GM19043 (cell line): ENCODE results near the gene TTC23.

Source experiments
- ATAC-seq: cut with Tn5 transposase; IDR thresholded peaks from one replicate; pipeline ENCODE4 v1.9.1; 2021; ENCODE audit warnings: low read depth; ENCODE audit not compliant: unreplicated experiment

Gene TTC23

GRCh38 chr15:99165956-99166689 is 83.3 kb downstream of the TTC23 start:
- no peak for ATAC-seq

GRCh38 chr15:99165020-99165790 is 84.2 kb downstream of the TTC23 start:
- ATAC-seq, result no peak

GRCh38 chr15:99164119-99164518 is 85.3 kb downstream of the TTC23 start:
- ATAC-seq, result no peak

GRCh38 chr15:99163271-99164062 is 85.9 kb downstream of the TTC23 start:
- no peak for ATAC-seq

GRCh38 chr15:99158626-99159412 is 90.6 kb downstream of the TTC23 start:
- no peak for ATAC-seq

- no peak for ATAC-seq
Observed at GRCh38 chr15:99157456-99157855, 91.9 kb downstream of the TTC23 start.

GRCh38 chr15:99155961-99156443 is 93.4 kb downstream of the TTC23 start:
- no peak for ATAC-seq

- no peak for ATAC-seq
Observed at GRCh38 chr15:99154271-99154670, 95.1 kb downstream of the TTC23 start.

- ATAC-seq, result no peak
Observed at GRCh38 chr15:99153026-99153535, 96.3 kb downstream of the TTC23 start.

GRCh38 chr15:99151156-99151555 is 98.2 kb downstream of the TTC23 start:
- no peak for ATAC-seq

GRCh38 chr15:99149366-99149765 is 100.0 kb downstream of the TTC23 start:
- no peak for ATAC-seq

- ATAC-seq, result no peak
Observed at GRCh38 chr15:99148851-99149276, 100.5 kb downstream of the TTC23 start.

- no peak for ATAC-seq
Observed at GRCh38 chr15:99146661-99147060, 102.7 kb downstream of the TTC23 start.

- no peak for ATAC-seq
Observed at GRCh38 chr15:99145778-99146177, 103.6 kb downstream of the TTC23 start.

GRCh38 chr15:99145005-99145404 is 104.4 kb downstream of the TTC23 start:
- ATAC-seq, result no peak

GRCh38 chr15:99143655-99144610 is 105.4 kb downstream of the TTC23 start:
- no peak for ATAC-seq

GRCh38 chr15:99143242-99143641 is 106.1 kb downstream of the TTC23 start:
- no peak for ATAC-seq

- no peak for ATAC-seq
Observed at GRCh38 chr15:99142562-99142961, 106.8 kb downstream of the TTC23 start.

- no peak for ATAC-seq
Observed at GRCh38 chr15:99141943-99142342, 107.4 kb downstream of the TTC23 start.
